ENCODE data around the gene APOB. TPM values are rescaled to one million over a fixed set of nuclear protein-coding genes. Genes with fewer than 3 reads are reported as not detected.

Gene APOB
- total RNA-seq, 2 donors from 2014 or later: 0.09 to 0.91 TPM

- intact Hi-C loops (cut with DNase I): no loop called here
- TF ChIP-seq, protein P1, sequence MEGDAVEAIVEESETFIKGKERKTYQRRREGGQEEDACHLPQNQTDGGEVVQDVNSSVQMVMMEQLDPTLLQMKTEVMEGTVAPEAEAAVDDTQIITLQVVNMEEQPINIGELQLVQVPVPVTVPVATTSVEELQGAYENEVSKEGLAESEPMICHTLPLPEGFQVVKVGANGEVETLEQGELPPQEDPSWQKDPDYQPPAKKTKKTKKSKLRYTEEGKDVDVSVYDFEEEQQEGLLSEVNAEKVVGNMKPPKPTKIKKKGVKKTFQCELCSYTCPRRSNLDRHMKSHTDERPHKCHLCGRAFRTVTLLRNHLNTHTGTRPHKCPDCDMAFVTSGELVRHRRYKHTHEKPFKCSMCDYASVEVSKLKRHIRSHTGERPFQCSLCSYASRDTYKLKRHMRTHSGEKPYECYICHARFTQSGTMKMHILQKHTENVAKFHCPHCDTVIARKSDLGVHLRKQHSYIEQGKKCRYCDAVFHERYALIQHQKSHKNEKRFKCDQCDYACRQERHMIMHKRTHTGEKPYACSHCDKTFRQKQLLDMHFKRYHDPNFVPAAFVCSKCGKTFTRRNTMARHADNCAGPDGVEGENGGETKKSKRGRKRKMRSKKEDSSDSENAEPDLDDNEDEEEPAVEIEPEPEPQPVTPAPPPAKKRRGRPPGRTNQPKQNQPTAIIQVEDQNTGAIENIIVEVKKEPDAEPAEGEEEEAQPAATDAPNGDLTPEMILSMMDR (IDR thresholded peaks at IDR 0.05): no peak
- TF ChIP-seq POLR2A (IDR thresholded peaks at IDR 0.05) (no peak), POLR2AphosphoS5 (IDR thresholded peaks at IDR 0.05) (no peak)
- WGBS: 96% methylated on average over 2 of the region's 2 CpGs
- Histone ChIP-seq H3K4me1 (replicated peaks) (no peaks in the 10 kb centered on the region), H3K27me3 (replicated peaks; ENCODE audit: insufficient read depth) (no peaks in the 10 kb centered on the region), H3K27ac (no peak overlapping the region), H3K4me3 (no peak overlapping the region), H3K9me3 (no peaks in the 10 kb centered on the region), H3K36me3 (no peaks in the 10 kb centered on the region)
- DNase-seq (ENCODE audit: low spot score): no peak
These were observed 25.6 kb downstream of the APOB start for GRCh38 chr2:21018290-21018689.

GRCh38 chr2:21017748-21018276 is 26.1 kb downstream of the APOB start:
- Histone ChIP-seq H3K4me1 (replicated peaks) (no peaks in the 10 kb centered on the region), H3K27ac (no peak overlapping the region), H3K9me3 (no peaks in the 10 kb centered on the region), H3K27me3 (replicated peaks; ENCODE audit: insufficient read depth) (no peaks in the 10 kb centered on the region), H3K4me3 (no peak overlapping the region), H3K36me3 (no peaks in the 10 kb centered on the region)
- intact Hi-C loops (cut with DNase I): no loop called here
- 67% methylated on average over 4 of the region's 4 CpGs for WGBS
- TF ChIP-seq POLR2A (IDR thresholded peaks at IDR 0.05): no peak
- TF ChIP-seq POLR2AphosphoS5 (IDR thresholded peaks at IDR 0.05): no peak
- TF ChIP-seq, protein P1 (IDR thresholded peaks at IDR 0.05): no peak
- no peak for DNase-seq (ENCODE audit: low spot score)

- H3K4me1 ChIP-seq (replicated peaks): no peaks in the 10 kb centered on the region
- intact Hi-C loops (cut with DNase I): no loop called here
- H3K9me3 ChIP-seq: no peaks in the 10 kb centered on the region
- H3K27me3 ChIP-seq (replicated peaks; ENCODE audit: insufficient read depth): no peaks in the 10 kb centered on the region
- DNase-seq (ENCODE audit: low spot score): no peak
- TF ChIP-seq, protein P1 (IDR thresholded peaks at IDR 0.05): no peak
- TF ChIP-seq POLR2A (IDR thresholded peaks at IDR 0.05) (no peak), POLR2AphosphoS5 (IDR thresholded peaks at IDR 0.05) (no peak)
- H3K27ac ChIP-seq: no peak overlapping the region
- H3K36me3 ChIP-seq: no peaks in the 10 kb centered on the region
- H3K4me3 ChIP-seq: no peak overlapping the region
- WGBS: 80% methylated on average over 3 of the region's 3 CpGs
These were observed 28.6 kb downstream of the APOB start for GRCh38 chr2:21015281-21015645.

DNA sequence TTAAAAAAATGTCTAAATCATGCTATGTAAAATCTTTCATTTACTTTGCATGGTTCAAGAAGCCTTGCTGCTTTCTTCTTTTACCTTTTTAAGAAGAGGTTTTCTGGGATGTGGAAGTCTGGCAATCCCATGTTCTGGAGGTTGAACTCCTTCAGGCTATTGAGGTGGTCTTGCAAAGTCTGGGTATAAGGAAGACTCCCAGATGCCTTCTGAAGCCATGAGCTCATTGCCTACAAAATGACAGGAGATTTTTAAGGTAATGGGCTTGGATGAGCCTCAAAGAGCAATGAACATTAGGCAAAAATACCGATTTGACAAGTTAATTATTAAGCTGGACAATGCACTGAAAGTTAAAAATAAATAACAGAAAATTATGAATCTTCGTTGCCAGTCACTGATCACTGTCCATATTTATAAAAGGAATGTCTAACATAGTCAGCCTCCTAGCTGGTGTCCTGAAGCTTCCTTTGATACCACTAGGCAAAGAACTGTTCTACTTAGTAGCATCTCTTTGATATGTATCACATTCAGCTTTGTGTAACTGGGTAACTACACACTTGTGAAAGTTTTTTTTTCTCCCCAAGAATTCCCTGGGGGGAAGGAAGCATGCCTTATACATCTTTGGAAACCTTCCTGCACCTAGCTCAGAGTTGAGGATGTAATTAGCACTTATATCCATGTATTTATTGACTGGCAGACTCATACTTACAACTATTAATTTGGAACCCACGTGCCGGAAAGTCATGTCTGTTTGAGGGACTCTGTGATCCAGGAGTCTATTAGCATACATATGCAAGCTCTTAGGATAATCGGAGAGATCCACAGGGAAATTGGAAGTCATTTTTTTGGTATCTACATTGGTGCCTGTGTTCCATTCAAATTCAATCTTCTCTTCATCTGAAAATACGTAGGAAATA is 29.3 kb downstream of the APOB start:
- Histone ChIP-seq H3K36me3 (no peaks in the 10 kb centered on the region), H3K4me1 (replicated peaks) (no peaks in the 10 kb centered on the region), H3K27ac (no peak overlapping the region), H3K27me3 (replicated peaks; ENCODE audit: insufficient read depth) (no peaks in the 10 kb centered on the region), H3K4me3 (no peak overlapping the region), H3K9me3 (no peaks in the 10 kb centered on the region)
- DNase-seq (ENCODE audit: low spot score): no peak
- WGBS: 79% methylated on average over 6 of the region's 6 CpGs
- TF ChIP-seq POLR2AphosphoS5 (IDR thresholded peaks at IDR 0.05) (no peak), POLR2A (IDR thresholded peaks at IDR 0.05) (no peak)
- TF ChIP-seq, protein P1 (IDR thresholded peaks at IDR 0.05): no peak
- intact Hi-C loops (cut with DNase I): no loop called here

All from prostate gland (tissue), 2 donors.